NCI-H69 (cell line): ENCODE data around the gene APBA1.

ENCODE experiments used
- DNase-seq: peaks from one replicate; lab custom pipeline; 2025; lab: John Stamatoyannopoulos, UW

APBA1 gene

GRCh38 chr9:69397384-69398214, 274.6 kb downstream of the APBA1 start:
- DNase-seq: no peak

GRCh38 chr9:69396759-69397158, 275.4 kb downstream of the APBA1 start:
- no peak for DNase-seq

GRCh38 chr9:69395718-69396117, 276.5 kb downstream of the APBA1 start:
- DNase-seq: no peak

GRCh38 chr9:69393425-69393824, 278.7 kb downstream of the APBA1 start:
- DNase-seq: no peak

GRCh38 chr9:69392826-69393225, 279.3 kb downstream of the APBA1 start:
- no peak for DNase-seq

- DNase-seq: no peak
These were observed 280.2 kb downstream of the APBA1 start for GRCh38 chr9:69391946-69392345.

GRCh38 chr9:69391487-69391886, 280.7 kb downstream of the APBA1 start:
- no peak for DNase-seq

- peak; percentile 17 for DNase-seq
These were observed 282.7 kb downstream of the APBA1 start for GRCh38 chr9:69389437-69389995.

- DNase-seq: no peak
These were observed 283.6 kb downstream of the APBA1 start for GRCh38 chr9:69388596-69388995.

GRCh38 chr9:69386651-69387050, 285.5 kb downstream of the APBA1 start:
- no peak for DNase-seq

GRCh38 chr9:69385581-69386033, 286.6 kb downstream of the APBA1 start:
- peak; percentile 22 for DNase-seq

- no peak for DNase-seq
These were observed 290.0 kb downstream of the APBA1 start for GRCh38 chr9:69382135-69382534.

- DNase-seq: no peak
These were observed 291.4 kb downstream of the APBA1 start for GRCh38 chr9:69380811-69381210.

- no peak for DNase-seq
These were observed 291.9 kb downstream of the APBA1 start for GRCh38 chr9:69380301-69380700.

GRCh38 chr9:69379270-69379982, 292.7 kb downstream of the APBA1 start:
- no peak for DNase-seq

- no peak for DNase-seq
These were observed 294.2 kb downstream of the APBA1 start for GRCh38 chr9:69377981-69378380.
